ENCODE measurements around the gene CEP135. TPM values are rescaled to one million over a fixed set of nuclear protein-coding genes. Genes with fewer than 3 reads are reported as not detected.

CEP135 gene
- total RNA-seq, 1 experiment from 2014 or later, result 13.9 TPM

- Histone ChIP-seq H3K4ac (ENCODE audit: low read depth, low read length) (no peak overlapping the region), H3K18ac (ENCODE audit: insufficient read length, low read depth, low read length) (no peak overlapping the region), H3K79me2 (ENCODE audit: insufficient read depth, low read length) (no peaks in the 10 kb centered on the region), H2BK5ac (ENCODE audit: insufficient read length, low read length) (no peak overlapping the region), H4K91ac (ENCODE audit: insufficient read length, low read depth, low read length) (no peak overlapping the region), H2BK15ac (ENCODE audit: low read depth, low read length) (no peak overlapping the region), H2BK120ac (ENCODE audit: low read depth, low read length, poor library complexity, severe bottlenecking) (no peak overlapping the region), H3K9ac (ENCODE audit: extremely low read depth, insufficient read length, low read length) (no peak overlapping the region), H3K23ac (ENCODE audit: insufficient read length, low read depth, low read length) (no peak overlapping the region), H4K20me1 (ENCODE audit: control insufficient read depth, insufficient read depth, insufficient read length) (no peaks in the 10 kb centered on the region), H2AFZ (ENCODE audit: low read length) (no peak overlapping the region), H3K14ac (ENCODE audit: insufficient read depth, low read length) (no peak overlapping the region), H3K4me1 (ENCODE audit: insufficient read depth, low read length) (no peaks in the 10 kb centered on the region; the same call in 1 of the 2 replicates), H2BK12ac (ENCODE audit: insufficient read length, low read depth, low read length) (no peak overlapping the region), H3K79me1 (ENCODE audit: insufficient read depth, low read depth, low read length, poor library complexity, severe bottlenecking) (no peaks in the 10 kb centered on the region), H3K56ac (ENCODE audit: insufficient read length, low read depth, low read length) (no peak overlapping the region), H3K4me2 (ENCODE audit: insufficient read depth, insufficient read length, low read length) (no peak overlapping the region), H3K27ac (ENCODE audit: insufficient read length, low read depth, low read length) (no peak overlapping the region), H4K8ac (replicated peaks; ENCODE audit: insufficient read length, low read depth, low read length) (no peak overlapping the region), H3T11ph (ENCODE audit: low read length) (no peak overlapping the region), H2AK5ac (ENCODE audit: insufficient read length, low read length) (no peak overlapping the region), H4K5ac (ENCODE audit: insufficient read length, low read depth, low read length) (no peak overlapping the region), H3K9me3 (ENCODE audit: control insufficient read depth, low read depth, low read length) (no peaks in the 10 kb centered on the region), H3K23me2 (ENCODE audit: insufficient read length, low read depth, low read length, poor library complexity, severe bottlenecking) (no peaks in the 10 kb centered on the region), H3K27me3 (ENCODE audit: insufficient read depth, low read length) (no peaks in the 10 kb centered on the region), H2BK20ac (ENCODE audit: low read depth, low read length, poor library complexity, severe bottlenecking) (no peak overlapping the region)
- no peak for DNase-seq
- Mint-ChIP-seq H3K36me3 (ENCODE audit: insufficient read depth in 1 of 3, low read depth in 3 of 3) (peaks cover 4 to 16% (median 12%) of the 10 kb centered on the region in 3 experiments; a peak in 6 of 7 replicates), H3K9me3 (no peaks in the 10 kb centered on the region), H3K27me3 (ENCODE audit: low read depth) (no peaks in the 10 kb centered on the region), H3K27ac (no peak overlapping the region), H3K4me3 (no peak overlapping the region), H3K4me1 (peaks cover 27 to 36% of the 10 kb centered on the region in 2 experiments)
- no CpG with 5 or more reads among the region's 3 CpGs for WGBS (ENCODE audit: extremely low coverage, insufficient read length, low lambda C conversion rate)
- TF ChIP-seq, protein P1, sequence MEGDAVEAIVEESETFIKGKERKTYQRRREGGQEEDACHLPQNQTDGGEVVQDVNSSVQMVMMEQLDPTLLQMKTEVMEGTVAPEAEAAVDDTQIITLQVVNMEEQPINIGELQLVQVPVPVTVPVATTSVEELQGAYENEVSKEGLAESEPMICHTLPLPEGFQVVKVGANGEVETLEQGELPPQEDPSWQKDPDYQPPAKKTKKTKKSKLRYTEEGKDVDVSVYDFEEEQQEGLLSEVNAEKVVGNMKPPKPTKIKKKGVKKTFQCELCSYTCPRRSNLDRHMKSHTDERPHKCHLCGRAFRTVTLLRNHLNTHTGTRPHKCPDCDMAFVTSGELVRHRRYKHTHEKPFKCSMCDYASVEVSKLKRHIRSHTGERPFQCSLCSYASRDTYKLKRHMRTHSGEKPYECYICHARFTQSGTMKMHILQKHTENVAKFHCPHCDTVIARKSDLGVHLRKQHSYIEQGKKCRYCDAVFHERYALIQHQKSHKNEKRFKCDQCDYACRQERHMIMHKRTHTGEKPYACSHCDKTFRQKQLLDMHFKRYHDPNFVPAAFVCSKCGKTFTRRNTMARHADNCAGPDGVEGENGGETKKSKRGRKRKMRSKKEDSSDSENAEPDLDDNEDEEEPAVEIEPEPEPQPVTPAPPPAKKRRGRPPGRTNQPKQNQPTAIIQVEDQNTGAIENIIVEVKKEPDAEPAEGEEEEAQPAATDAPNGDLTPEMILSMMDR (conservative IDR thresholded peaks at IDR 0.05), result no peak
These were observed 45.4 kb downstream of the CEP135 start for GRCh38 chr4:55993994-55994663.

Data from H9 (cell line).